Activated CD8-positive, alpha-beta memory T cell treated with anti-CD3 and anti-CD28 coated beads for 48 hours (primary cell): ENCODE measurements around the gene B4GALNT3.

Experiments
- DNase-seq, 3 experiments: peaks; one replicate each; pipeline ENCODE4 v3.0.0-alpha.2; 2020; ENCODE audit warnings: low read depth in 2 of 3, low spot score in 2 of 3

B4GALNT3 gene

GRCh38 chr12:556498-556897, 96.8 kb downstream of the B4GALNT3 start:
- DNase-seq: no peak

- no peak for DNase-seq
Measured at GRCh38 chr12:558580-558979, 98.8 kb downstream of the B4GALNT3 start.

DNA sequence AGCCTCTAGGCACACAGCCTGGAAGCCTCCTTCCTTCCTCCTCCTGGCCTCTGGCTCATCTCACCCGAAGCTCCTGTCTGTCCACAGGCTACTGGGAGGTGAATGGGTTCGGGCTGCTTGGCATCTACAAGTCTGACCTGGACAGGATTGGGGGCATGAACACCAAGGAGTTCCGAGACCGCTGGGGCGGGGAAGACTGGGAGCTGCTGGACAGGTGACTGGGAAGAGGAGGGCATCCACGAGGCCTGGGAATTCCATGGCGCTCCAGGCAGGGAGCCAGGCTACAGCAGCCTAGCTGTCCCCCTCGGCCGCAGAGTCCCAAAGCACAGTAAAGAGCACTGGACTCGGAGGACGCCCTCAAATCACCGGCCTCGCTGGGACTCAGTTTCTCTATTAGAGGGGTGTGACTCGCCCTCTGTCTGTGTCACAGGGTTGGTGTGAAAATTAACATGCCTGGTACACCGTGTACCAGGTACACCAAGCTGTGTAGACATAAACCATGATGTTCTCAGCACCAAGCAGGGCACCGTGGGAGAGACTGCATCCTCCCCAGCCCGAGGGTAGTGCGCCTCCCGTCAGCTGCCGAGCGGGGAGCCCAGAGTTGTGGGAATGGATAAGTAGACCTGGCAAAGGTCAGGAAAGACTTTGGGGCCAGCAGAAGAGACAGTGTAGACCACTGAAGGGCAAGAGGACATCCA, 99.6 kb downstream of the B4GALNT3 start:
- DNase-seq: no peak

DNA sequence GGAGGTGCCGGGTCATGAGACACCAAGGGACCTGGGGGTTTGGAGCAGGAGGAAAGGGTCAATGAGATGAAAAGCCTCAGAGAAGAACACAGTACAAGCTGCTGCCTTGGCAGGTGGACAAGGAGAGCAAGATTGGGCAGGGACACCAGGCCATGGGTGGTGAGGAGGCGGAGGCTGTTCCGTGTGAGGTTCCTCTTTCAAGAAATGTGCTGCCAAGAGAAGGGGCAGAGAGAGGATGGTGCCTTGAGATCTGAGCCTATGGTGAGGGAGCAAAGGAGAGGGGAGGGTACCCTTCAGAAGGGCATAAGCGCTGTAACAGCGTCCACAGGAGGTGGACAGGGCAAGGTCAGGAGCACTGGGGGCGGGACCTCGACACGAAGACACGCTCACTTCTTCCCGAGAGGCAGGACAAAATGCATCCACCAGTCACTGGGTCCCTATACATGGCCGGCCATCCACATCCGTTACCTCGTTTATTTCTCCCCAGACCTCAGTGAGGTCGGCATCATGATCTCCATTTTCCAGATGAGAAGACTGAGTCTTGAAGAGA, 100.2 kb downstream of the B4GALNT3 start:
- DNase-seq: no peak

DNA sequence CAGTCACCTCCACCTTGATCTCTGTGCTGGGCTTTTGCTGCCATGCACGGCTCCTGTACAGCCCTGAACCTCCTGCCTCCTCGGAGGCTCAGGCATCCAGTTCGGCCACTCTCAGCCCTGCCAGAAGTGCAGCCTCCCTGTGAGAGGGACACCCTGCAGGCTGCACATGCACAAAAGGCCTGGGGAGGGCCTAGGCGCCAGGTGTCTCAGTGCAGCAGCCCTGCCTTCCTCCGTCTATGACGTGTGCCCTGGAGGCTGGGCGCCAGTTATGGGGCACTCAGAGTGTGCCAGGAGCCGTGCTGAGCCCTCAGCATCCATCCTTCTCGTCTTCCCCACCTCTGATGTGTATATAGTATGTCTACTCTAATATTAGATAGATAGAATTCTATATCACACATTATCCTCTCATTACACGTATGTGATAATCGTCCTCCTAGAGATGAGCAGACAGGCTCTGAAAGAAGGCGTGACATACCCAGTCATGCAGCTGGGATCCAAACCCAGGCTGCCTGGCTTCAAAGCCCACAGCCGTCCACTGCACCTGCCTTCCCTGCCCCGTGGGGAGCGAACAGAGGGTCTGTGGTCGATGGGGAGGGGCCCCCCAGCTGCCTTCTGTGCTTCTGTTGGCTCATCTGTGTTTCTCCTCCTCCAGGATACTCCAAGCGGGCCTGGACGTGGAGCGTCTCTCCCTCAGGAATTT, 101.1 kb downstream of the B4GALNT3 start:
- no peak for DNase-seq

- DNase-seq: no peak
Measured at GRCh38 chr12:561391-561705, 101.6 kb downstream of the B4GALNT3 start.

GRCh38 chr12:561908-562593, 102.3 kb downstream of the B4GALNT3 start:
- DNase-seq: no peak

DNA sequence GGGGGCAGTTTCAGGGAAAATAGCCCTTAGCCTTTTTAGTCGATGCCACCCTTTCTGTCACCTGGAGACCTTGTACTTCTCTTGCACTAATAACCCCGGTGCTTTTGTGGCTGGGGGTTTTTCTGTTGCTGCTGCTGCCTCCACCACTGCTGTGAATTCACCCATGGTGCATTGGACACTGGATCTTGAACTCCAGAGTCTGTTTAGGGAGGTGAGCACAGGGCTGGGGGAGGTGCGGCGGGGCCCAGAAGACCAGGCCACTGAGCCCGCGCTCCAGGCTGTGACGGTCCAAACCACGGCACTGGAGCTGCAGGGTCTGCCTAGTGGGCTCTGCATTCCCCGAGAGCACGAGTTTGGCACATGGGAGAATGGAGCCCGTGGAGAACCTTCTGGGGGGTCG, 102.9 kb downstream of the B4GALNT3 start:
- no peak for DNase-seq

DNA sequence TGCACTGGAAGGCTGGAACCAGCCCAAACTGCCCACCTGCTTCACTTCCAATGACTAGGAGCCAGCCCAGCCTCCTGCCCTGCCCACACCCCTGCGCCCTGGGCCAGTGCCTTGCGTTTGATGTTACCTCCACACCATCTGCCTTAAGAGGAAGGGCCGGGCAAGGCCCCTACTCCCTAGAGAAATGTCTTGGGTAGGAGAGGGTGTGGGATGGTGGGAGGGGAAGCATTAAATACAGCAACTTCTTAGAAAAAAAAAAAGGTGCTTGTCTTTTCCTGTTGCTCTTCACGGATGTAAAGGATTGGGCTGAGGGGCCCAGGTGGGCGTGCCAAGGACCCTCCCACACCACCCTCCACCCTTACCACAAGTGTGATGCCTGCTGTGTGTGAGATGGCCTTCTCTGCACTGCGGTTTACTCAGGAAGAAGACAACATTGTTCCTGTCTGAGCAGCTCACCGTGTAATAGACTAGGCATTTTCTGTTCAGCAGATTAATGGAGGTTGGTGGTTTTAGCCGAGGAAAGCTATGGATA, 103.6 kb downstream of the B4GALNT3 start:
- DNase-seq: no peak

- DNase-seq: no peak
Measured at GRCh38 chr12:563787-564298, 104.1 kb downstream of the B4GALNT3 start.

DNA sequence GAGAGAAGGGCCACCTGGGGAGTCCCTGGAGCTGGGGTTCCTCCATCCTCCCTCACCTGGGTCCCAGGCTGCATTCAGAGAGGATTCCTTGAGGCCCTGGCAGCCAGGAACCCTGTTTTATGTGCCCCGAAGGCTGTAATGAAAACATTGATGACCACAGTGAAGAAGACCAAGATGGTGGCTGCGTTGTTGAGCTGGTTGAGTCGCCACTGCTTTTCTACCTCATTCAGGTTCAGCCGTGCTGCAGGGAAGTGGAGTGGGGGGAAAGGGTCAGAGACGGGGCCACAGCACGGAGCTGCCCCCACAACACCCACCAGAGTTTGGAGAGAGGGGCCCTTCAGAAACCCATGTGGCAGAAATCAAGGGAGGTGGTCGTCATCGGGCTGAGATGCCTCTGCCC, 105.4 kb downstream of the B4GALNT3 start:
- DNase-seq: no peak

- no peak for DNase-seq
Measured at GRCh38 chr12:565589-566105, 105.9 kb downstream of the B4GALNT3 start.

- DNase-seq: no peak
Measured at GRCh38 chr12:568486-568885, 108.7 kb downstream of the B4GALNT3 start.

DNA sequence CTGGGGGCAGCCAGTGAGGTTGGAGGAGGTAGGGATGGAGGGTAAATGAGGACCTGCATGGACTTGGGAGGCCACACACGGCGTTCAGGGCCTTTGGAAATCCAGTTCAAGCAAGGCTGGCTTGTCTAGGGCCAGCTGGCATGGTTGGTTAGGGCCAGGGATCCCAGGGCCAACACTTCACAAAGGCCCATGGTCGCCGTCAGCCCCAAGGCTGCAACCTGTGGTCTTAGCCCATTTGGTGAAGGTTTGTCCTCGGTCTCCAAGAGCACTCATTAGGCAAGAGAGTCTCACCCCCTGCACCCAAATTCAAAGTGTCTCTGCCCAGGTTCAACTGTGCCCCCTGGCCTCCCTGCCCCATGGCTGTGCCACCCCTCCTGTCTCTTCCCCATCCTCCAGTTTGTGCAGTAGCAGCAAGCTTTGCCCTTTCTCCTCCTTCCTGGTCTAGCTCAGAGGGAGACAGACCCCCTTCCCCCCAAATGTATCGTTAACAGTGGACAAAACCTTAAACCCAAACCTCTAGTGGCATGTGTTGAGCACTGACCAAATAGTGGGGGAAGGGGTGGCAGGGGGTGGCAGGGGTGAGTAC, 109.4 kb downstream of the B4GALNT3 start:
- no peak for DNase-seq

- DNase-seq: peak; percentile 67 to 94 (median 76)
Measured at GRCh38 chr12:569803-570434, 110.2 kb downstream of the B4GALNT3 start.

GRCh38 chr12:570435-570920, 110.7 kb downstream of the B4GALNT3 start:
- no peak for DNase-seq

DNA sequence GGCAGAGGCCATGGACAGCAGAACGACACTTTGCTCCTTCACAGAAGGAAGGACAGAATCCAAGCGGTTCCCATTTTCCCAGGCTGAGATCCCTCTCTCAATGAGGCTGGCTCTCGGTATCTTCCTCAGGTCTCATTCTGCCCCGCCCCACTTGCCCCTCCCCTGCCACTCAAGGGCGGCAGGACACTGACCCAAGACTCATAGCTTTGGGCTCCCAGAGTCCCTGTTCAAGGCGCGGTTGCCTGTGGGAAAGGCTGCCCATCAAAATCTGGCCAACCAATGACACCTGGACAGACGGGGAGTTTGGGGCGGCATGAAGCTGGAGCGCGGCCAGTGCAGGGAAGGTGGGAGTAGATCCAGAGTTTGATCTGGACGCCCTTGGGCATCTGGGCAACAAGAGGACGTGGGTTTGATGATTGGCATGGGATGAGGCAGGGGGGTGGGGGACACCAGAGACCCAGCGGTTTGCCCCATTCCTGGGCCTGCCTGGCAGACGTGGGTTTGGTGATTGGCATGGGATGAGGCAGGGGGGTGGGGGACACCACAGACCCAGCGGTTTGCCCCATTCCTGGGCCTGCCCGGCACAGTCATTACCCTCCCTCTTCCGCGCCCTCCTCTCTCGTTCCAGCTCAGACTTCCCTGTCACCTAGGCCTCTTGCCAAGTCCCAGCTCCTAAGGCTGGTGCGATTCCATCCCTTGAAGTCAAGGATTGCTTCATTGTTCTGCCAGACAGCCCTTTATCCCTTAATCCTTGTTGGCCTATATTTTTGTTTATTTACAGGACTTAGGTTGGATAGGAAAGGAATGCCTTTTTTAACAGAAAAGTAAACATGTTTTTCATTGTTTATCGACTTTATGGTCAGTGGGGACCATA, 111.4 kb downstream of the B4GALNT3 start:
- no peak for DNase-seq

- DNase-seq: no peak
Measured at GRCh38 chr12:571795-572531, 112.2 kb downstream of the B4GALNT3 start.

DNA sequence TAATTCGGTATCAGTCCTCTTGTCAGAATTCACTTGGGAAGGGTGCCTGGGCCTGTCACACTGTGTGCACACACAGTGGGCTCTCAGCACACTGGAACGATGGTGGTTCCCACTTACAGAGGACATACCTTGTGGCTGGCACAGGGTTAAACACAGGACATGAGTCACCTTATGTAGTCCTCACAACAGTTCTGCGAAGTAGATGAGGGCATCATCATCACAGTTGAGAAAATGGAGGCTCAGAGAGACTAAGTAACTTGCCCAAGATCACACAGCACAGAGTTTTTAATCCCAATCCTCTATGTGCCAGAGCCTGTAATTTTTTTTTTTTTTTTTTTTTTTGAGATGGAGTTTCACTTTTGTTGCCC, 112.8 kb downstream of the B4GALNT3 start:
- DNase-seq: no peak
